ENCODE data around the gene GIT2.
"Not testable (repeated sequence)": the region's sequence is repeated elsewhere in the genome, so short reads cannot be mapped to it uniquely, and the experiment has no call there.

The GIT2 gene

GRCh38 chr12:110006115-110006514 is 9.9 kb upstream of the GIT2 start:
- DNase-seq (ENCODE audit: low read depth in 2 of 2), result no peak

GRCh38 chr12:110005319-110005973 is 9.3 kb upstream of the GIT2 start:
- no peak for DNase-seq (ENCODE audit: low read depth in 2 of 2)

- no peak for DNase-seq (ENCODE audit: low read depth in 2 of 2)
These were observed 8.4 kb upstream of the GIT2 start for GRCh38 chr12:110004598-110004997.

GRCh38 chr12:110002676-110003515 is 6.7 kb upstream of the GIT2 start:
- no peak for DNase-seq (ENCODE audit: low read depth in 2 of 2)

DNA sequence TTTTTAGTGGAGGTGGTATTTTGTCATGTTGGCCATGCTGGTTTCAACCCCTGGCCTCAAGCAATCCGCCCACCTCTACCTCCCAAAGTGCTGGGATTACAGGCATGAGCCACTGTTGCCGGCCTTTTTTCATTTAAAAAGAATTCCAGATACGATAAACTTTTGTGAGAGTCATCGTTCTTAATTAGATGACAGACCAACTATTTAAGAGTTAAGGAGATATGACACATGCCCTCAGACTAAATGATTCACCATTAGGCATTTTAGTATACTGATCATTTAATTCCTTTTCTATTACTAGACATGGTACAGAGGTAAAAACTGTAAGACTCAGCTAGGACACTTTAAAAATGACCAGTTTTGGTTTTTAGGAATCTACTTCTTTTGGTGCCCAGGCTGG is 5.4 kb upstream of the GIT2 start:
- DNase-seq (ENCODE audit: low read depth in 2 of 2), result no peak

- no peak for DNase-seq (ENCODE audit: low read depth in 2 of 2)
These were observed 3.9 kb upstream of the GIT2 start for GRCh38 chr12:109999983-110000505.

DNA sequence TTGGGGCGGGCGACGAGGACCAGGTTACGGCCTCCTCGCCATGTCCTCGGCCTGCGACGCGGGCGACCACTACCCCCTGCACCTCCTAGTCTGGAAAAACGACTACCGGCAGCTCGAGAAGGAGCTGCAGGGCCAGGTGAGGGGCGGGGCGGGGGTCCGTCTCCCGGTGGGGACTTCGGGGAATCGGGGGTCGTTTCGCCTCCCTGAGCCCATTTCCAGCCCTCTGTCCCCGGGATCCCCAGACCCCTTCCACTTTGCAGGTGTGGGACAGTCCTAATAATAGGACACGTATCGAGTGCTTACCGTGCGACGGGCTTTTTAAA is 3.4 kb upstream of the GIT2 start:
- DNase-seq (ENCODE audit: low read depth in 2 of 2), result no peak

DNA sequence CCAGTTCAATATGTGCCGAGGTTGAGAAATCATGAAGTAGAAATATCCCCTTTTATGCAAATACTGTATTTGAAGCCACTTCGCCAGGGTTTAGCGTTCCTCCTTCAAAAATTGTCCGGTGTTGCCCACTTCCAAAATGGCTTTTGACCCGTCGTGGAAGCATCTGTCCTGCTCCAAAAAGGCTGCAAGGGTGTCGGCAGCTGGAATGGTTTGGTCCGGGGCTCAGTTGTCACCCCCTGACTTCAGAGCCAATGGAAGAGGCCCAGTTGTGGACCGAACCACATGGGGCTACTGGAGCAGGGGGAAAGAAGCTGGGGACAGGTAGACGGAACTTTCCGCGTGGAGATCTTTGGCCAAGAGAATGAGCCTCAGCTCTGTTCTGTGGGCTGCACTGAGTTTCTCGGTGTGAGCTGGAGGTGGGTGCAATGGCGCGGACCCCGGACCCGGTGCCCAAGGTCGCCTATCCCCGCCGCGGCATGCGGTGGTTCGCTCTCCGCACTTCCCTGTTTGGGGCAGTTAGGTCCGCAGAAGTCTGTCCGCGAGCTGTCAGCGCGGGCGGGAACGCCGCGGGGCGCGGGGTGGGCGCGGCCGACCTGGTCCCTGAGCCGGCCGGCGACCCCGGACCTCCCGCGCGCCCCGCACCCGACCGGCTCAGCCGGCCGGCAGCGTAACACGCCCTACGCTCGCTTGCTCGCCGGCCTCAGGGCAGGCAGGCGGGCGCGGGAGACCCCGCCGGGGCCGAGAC is 2.9 kb upstream of the GIT2 start, which contains the start of gene ANKRD13A:
Gene ANKRD13A (plus strand): TSS at position 527 of the 745 bp plus-strand sequence. CDS start 259 bp downstream, outside the sequence.
- DNase-seq (ENCODE audit: low read depth in 2 of 2), result peak; percentile 69 to 70

- DNase-seq (ENCODE audit: low read depth in 2 of 2), result no peak
These were observed 2.2 kb upstream of the GIT2 start for GRCh38 chr12:109998241-109998903.

- no peak for DNase-seq (ENCODE audit: low read depth in 2 of 2)
These were observed 1.2 kb upstream of the GIT2 start for GRCh38 chr12:109997393-109997792.

GRCh38 chr12:109996483-109996853 is 300 bp upstream of the GIT2 start:
- DNase-seq (ENCODE audit: low read depth in 2 of 2), result no peak

- DNase-seq (ENCODE audit: low read depth in 2 of 2), result no peak
These were observed 845 bp downstream of the GIT2 start for GRCh38 chr12:109995361-109995685.

DNA sequence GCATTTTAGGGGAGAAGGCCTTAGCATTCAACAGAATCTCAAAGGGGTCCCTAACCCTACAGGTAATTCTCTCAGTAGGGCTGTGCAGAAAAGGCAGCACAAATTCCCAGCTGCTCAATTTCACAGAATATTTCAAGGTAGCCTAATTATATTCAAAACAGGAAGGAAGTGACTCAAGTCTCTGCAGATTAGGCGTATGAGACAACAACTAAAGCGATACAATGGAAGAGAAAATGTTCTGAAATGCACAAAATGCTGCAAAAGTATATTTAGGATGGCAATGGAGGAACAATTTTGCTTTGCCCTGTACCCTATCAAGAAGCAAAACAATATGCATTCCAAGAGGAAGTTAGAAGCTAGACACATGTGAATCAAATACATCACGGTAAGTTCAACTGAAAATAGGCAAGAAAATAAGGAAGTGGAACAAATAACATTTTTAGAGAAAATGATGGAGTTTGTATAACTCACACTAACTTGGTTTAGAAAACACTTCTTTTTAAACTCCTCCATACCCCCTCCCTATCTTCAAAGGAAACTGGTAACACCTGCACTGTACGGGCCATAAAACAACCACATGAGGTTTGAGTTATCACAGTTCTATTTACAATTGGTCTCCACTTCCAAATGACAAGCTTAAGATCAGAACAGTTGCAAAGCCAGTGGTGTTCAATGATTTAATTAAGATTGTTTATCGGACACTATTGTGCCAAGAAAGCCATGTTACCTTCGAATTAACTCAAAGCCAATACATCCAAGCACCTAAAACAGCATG is 1.6 kb downstream of the GIT2 start:
- DNase-seq (ENCODE audit: low read depth in 2 of 2), result no peak

DNA sequence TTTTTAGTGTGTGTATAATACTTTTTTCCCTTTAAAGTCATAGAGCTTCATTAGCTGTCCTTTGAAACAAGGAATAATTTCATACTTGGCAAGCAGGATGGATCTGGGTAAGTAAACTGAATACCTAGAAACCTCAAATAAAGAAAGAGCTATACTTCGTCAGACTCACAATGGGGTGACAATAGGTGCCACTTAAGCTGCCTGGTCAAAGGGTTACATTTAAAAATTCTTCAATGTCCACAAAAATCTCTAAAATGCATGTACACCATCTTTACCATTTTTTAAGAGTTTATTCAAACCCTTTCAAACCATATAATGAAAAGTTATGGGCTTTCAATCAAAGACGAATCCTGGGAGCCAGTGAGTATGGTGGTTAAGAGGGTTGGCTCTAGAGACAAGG is 3.1 kb downstream of the GIT2 start:
- DNase-seq (ENCODE audit: low read depth in 2 of 2), result no peak

DNA sequence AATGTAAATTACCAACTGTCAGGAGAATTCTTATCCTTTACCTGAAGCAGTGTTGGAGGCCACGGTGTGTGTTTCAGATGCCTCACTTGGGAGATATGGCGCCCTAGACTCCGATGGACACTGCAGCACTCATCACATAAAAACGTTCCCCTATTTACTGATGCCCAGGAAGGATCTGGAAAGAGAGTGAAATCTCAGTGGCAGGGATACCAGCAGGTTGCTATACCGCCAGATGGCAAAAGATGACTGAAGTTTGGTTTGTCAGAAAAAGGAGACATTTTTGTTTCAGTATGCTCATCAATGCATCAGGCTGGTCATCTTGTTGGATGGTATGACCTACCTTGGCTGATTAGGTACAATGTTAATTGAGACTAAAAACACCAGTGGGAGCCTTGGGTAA is 4.6 kb downstream of the GIT2 start:
- no peak for DNase-seq (ENCODE audit: low read depth in 2 of 2)

- DNase-seq (ENCODE audit: low read depth in 2 of 2), result no peak
These were observed 6.8 kb downstream of the GIT2 start for GRCh38 chr12:109989380-109989779.

- DNase-seq (ENCODE audit: low read depth in 2 of 2), result no peak
These were observed 7.3 kb downstream of the GIT2 start for GRCh38 chr12:109988903-109989302.

- no peak for DNase-seq (ENCODE audit: low read depth in 2 of 2)
These were observed 7.9 kb downstream of the GIT2 start for GRCh38 chr12:109988274-109988673.

GRCh38 chr12:109987615-109988014 is 8.6 kb downstream of the GIT2 start:
- no peak for DNase-seq (ENCODE audit: low read depth in 2 of 2)

DNA sequence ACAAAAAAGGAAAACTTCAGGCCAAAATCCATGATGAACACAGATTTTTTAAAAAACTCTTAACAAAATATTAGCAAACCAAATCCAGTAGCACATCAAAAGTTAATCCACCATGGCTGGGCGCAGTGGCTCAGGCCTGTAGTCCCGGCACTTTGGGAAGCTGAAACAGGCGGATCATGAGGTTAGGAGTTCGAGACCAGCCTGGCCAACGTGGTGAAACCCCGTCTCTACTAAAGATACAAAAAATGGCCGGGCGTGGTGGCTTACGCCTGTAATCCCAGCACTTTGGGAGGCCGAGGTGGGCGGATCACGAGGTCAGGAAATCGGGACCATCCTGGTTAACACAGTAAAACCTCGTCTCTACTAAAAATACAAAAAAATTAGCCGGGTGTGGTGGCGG is 9.9 kb downstream of the GIT2 start:
- DNase-seq (ENCODE audit: low read depth in 2 of 2), result not testable (repeated sequence)

DNA sequence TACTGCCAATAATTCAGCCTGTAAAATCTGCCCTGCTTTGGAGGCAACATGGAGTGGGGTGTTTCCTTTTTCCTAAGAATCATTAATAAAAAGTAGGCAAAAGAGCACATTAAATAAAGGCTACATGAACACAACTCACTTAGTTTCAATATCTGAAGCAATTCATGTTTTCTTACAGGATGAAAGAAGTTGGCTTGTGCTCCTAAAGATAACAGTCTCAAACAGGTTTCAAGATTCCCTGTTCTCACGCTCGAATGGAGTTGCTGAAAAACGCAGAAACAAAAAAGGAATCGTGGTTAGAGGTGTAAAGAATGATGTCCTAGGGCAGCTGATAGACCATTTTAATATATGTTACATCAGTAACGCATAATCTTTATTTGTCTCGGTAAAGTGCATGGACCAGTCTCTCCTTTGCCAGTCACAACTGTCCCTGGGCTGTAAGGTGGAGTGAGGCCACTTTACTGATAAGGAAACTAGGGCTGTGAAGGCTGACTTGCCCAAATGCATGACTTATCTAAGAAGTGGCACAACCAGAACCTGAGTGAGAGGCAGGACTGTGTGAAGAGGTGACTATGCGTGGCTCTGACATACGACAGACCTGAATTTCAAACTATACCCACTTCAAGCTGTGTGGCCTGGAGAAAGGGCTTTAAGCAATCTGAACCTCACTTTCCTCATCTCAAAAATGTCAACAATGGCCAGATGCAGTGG is 12.6 kb downstream of the GIT2 start:
- no peak for DNase-seq (ENCODE audit: low read depth in 2 of 2)
